IMR-90 (cell line): ENCODE results near the gene ATG9B. TPM values are rescaled to one million over a fixed set of nuclear protein-coding genes. Genes with fewer than 3 reads are reported as not detected.

ENCODE experiments used
- ATAC-seq: fragments of 200-7000 bp; cut with Tn5 transposase; 2 replicates; pipeline ENCODE4 v1.9.1; 2020; ENCODE audit warnings: low read depth, mild to moderate bottlenecking, moderate library complexity
- BruUV-seq: library from RNA; stranded (reverse); fragments of 400-500 nt; replicated peaks from 2 replicates; lab custom pipeline; 2021; lab: Mats Ljungman, UMichigan
- CTCF ChIA-PET: fragments of 300-600 bp; formaldehyde crosslinking; extraction: SDS; loops from one replicate; lab custom pipeline; 2021; ENCODE audit warnings: antibody characterized with exemption; lab: Yijun Ruan, JAX
- POLR2A ChIA-PET: fragments of 300-600 bp; sonication (Branson Sonifier 250); formaldehyde crosslinking; loops from one replicate; lab custom pipeline; 2022; ENCODE audit warnings: antibody characterized with exemption; ENCODE audit not compliant: unreplicated experiment; lab: Charles Lee
- DNase-seq: peaks from one replicate; pipeline ENCODE4 v3.0.0; 2013
- H2AFZ ChIP-seq: replicated peaks from 2 replicates; pipeline ENCODE3; 2013; ENCODE audit warnings: low read length, mild to moderate bottlenecking; ENCODE audit not compliant: poor library complexity
- H2AK5ac ChIP-seq: 2 replicates; pipeline ENCODE4 v1.6.1; 2013; ENCODE audit warnings: low read depth, low read length, inconsistent platforms
- H2AK9ac ChIP-seq: replicated peaks from 2 replicates; pipeline ENCODE3; 2013; ENCODE audit warnings: mild to moderate bottlenecking, low read depth, low read length, moderate library complexity; ENCODE audit not compliant: poor library complexity
- H2BK120ac ChIP-seq: 2 replicates; pipeline ENCODE4 v1.6.1; 2013; ENCODE audit warnings: low read depth, low read length, inconsistent platforms
- H2BK15ac ChIP-seq: 3 replicates; pipeline ENCODE4 v1.6.1; 2013; ENCODE audit warnings: low read depth, low read length, inconsistent platforms
- H2BK20ac ChIP-seq: 2 replicates; pipeline ENCODE4 v1.6.1; 2013; ENCODE audit warnings: low read depth, mild to moderate bottlenecking, inconsistent platforms, low read length, moderate library complexity
- H2BK5ac ChIP-seq: 2 replicates; pipeline ENCODE4 v1.6.1; 2013; ENCODE audit warnings: mild to moderate bottlenecking, low read depth, low read length, inconsistent platforms; ENCODE audit not compliant: poor library complexity, severe bottlenecking
- H3K14ac ChIP-seq: replicated peaks from 2 replicates; pipeline ENCODE4 v1.6.1; 2013; ENCODE audit warnings: low read depth, low read length, inconsistent platforms
- H3K18ac ChIP-seq: 2 replicates; pipeline ENCODE4 v1.6.1; 2013; ENCODE audit warnings: low read depth, low read length, control low read depth
- H3K23ac ChIP-seq: 2 replicates; pipeline ENCODE4 v1.6.1; 2013; ENCODE audit warnings: low read depth, low read length, inconsistent platforms
- H3K27ac ChIP-seq: 2 replicates; pipeline ENCODE4 v1.5.1; 2013; ENCODE audit warnings: mild to moderate bottlenecking, control low read depth, low read length; ENCODE audit not compliant: insufficient read depth
- H3K27me3 ChIP-seq: 2 replicates; pipeline ENCODE4 v1.6.1; 2013; ENCODE audit warnings: low read length; ENCODE audit not compliant: control insufficient read depth, insufficient read depth
- H3K36me3 ChIP-seq: 2 replicates; pipeline ENCODE4 v1.6.1; 2013; ENCODE audit warnings: low read length, mixed read lengths; ENCODE audit not compliant: control insufficient read depth, insufficient read depth
- H3K4ac ChIP-seq: 2 replicates; pipeline ENCODE4 v1.6.1; 2013; ENCODE audit warnings: low read depth, low read length, inconsistent platforms
- H3K4me1 ChIP-seq: 2 replicates; pipeline ENCODE4 v1.6.1; 2013; ENCODE audit warnings: low read length, mixed read lengths; ENCODE audit not compliant: control insufficient read depth, insufficient read depth
- H3K4me2 ChIP-seq: 2 replicates; pipeline ENCODE4 v1.6.1; 2013; ENCODE audit warnings: low read depth, mild to moderate bottlenecking, control low read depth, low read length, moderate library complexity
- H3K4me3 ChIP-seq: 2 replicates; pipeline ENCODE4 v1.5.1; 2013; ENCODE audit warnings: low read depth, mild to moderate bottlenecking, control low read depth, low read length, moderate library complexity; ENCODE audit not compliant: insufficient read depth
- H3K56ac ChIP-seq: 2 replicates; pipeline ENCODE4 v1.6.1; 2013; ENCODE audit warnings: low read length, inconsistent platforms; ENCODE audit not compliant: insufficient read depth; ENCODE audit errors: extremely low read depth
- H3K79me1 ChIP-seq, 2 experiments: 2 replicates each; pipeline ENCODE4 v1.6.1; 2013; ENCODE audit warnings: low read length in 2 of 2, inconsistent platforms in 1 of 2, low read depth in 1 of 2
- H3K9ac ChIP-seq: 2 replicates; pipeline ENCODE4 v1.6.1; 2013; ENCODE audit warnings: low read depth, low read length, control low read depth
- H3K9me1 ChIP-seq: 2 replicates; pipeline ENCODE4 v1.6.1; 2013; ENCODE audit warnings: low read length, inconsistent platforms; ENCODE audit not compliant: insufficient read depth
- H3K9me3 ChIP-seq: 2 replicates; pipeline ENCODE4 v1.6.1; 2013; ENCODE audit warnings: low read length; ENCODE audit not compliant: control insufficient read depth, insufficient read depth
- H4K20me1 ChIP-seq: 2 replicates; pipeline ENCODE4 v1.6.1; 2013; ENCODE audit warnings: low read length, inconsistent platforms; ENCODE audit not compliant: insufficient read depth
- H4K5ac ChIP-seq: 2 replicates; pipeline ENCODE4 v1.6.1; 2013; ENCODE audit warnings: mild to moderate bottlenecking, low read depth, low read length, control low read depth
- H4K8ac ChIP-seq, 2 experiments: 2 replicates each; pipeline ENCODE4 v1.6.1; 2013; ENCODE audit warnings: low read depth in 2 of 2, low read length in 2 of 2, control low read depth in 1 of 2, inconsistent platforms in 1 of 2
- H4K91ac ChIP-seq: 2 replicates; pipeline ENCODE4 v1.6.1; 2013; ENCODE audit warnings: low read depth, low read length, inconsistent platforms; ENCODE audit not compliant: insufficient read depth
- CHD1 ChIP-seq: IDR thresholded peaks from 2 replicates; pipeline ENCODE4 v1.6.1; 2012; ENCODE audit warnings: low read depth, low read length, improper control_type of control experiment
- ELK1 ChIP-seq: fragments of 150-350 bp; IDR thresholded peaks from 2 replicates; pipeline ENCODE4 v1.6.1; 2016; ENCODE audit warnings: low read depth, mild to moderate bottlenecking, low read length, moderate library complexity, borderline replicate concordance
- FOS ChIP-seq: fragments of 150-350 bp; IDR thresholded peaks from 2 replicates; pipeline ENCODE4 v1.6.1; 2016; ENCODE audit warnings: low read depth, low read length
- MAFK ChIP-seq: IDR thresholded peaks from 2 replicates; pipeline ENCODE4 v1.6.1; 2012; ENCODE audit warnings: low read depth, low read length, improper control_type of control experiment
- MAZ ChIP-seq: IDR thresholded peaks from 2 replicates; pipeline ENCODE4 v1.6.1; 2012; ENCODE audit warnings: low read depth, mild to moderate bottlenecking, low read length, improper control_type of control experiment, moderate library complexity, borderline replicate concordance
- POLR2A ChIP-seq: IDR thresholded peaks from 2 replicates; pipeline ENCODE4 v1.6.1; 2012; ENCODE audit warnings: mild to moderate bottlenecking, low read depth, low read length
- RAD21 ChIP-seq: IDR thresholded peaks from 2 replicates; pipeline ENCODE4 v1.6.1; 2012; ENCODE audit warnings: low read length, improper control_type of control experiment
- WGBS, 2 experiments: methylation state at CpG; one replicate each; pipeline versions ENCODE4 v1.1.5 to v1.1.7; 2013; ENCODE audit warnings: missing lambda C conversion rate in 2 of 2; ENCODE audit not compliant: insufficient read length in 1 of 2; ENCODE audit errors: extremely low coverage in 2 of 2; 5-methylcytosine and 5-hydroxymethylcytosine counted together
- dilution Hi-C: fragments of 300-500 bp; cut with HindIII; formaldehyde crosslinking; loops from one replicate; pipeline ENCODE4 v1.14.3; 2018; ENCODE audit warnings: low sequenced_read_pairs; ENCODE audit not compliant: unreplicated experiment
- in situ Hi-C: fragments of 300-500 bp; cut with MboI; formaldehyde crosslinking; loops from 3 replicates; pipeline ENCODE4 v1.14.3; 2019; ENCODE audit warnings: low sequenced_read_pairs, inconsistent platforms, mixed read lengths
- intact Hi-C: fragments of 100-400 bp; cut with micrococcal nuclease; formaldehyde crosslinking; loops from 2 replicates; pipeline ENCODE4 v1.10.0; 2022
- polyA plus RNA-seq, 3 experiments: library from polyadenylated mRNA; depleted of rRNA; stranded (reverse); fragments of >200 nt; gene quantifications; 2 replicates each; pipeline ENCODE4 v1.2.3, GENCODE V29; 2012; ENCODE audit warnings: low replicate concordance in 1 of 3
- total RNA-seq: library from RNA; depleted of rRNA; stranded (reverse); fragments of >200 nt; gene quantifications from 2 replicates; pipeline ENCODE4 v1.2.3, GENCODE V29; 2012

Gene ATG9B
- total and polyA plus RNA-seq, 2 of the 4 experiments (the other 2 are of a cell fraction) = 0.18 to 0.91 TPM

- no peaks in the 10 kb centered on the region for H3K27me3 ChIP-seq
- 40% methylated on average over 2 of the region's 12 CpGs; no CpG with 5 or more reads in 1 of the 2 experiments for WGBS, 2 experiments
- peak overlapping the region; percentile 16 to 61; a peak in 2 of 4 replicates for H4K8ac ChIP-seq
- peak overlapping the region; percentile 24; the same call in 1 of the 2 replicates for H3K27ac ChIP-seq
- peak overlapping the region; percentile 77 for H3K4ac ChIP-seq
- peaks cover 37% of the 10 kb centered on the region for H3K36me3 ChIP-seq
- ATAC-seq (peak; percentile 93), DNase-seq (peak; percentile 91)
- peaks cover 17% of the 10 kb centered on the region for H3K4me1 ChIP-seq
- ChIA-PET POLR2A (no interaction called here), CTCF (interaction anchor here (0.8 to 1.3 kb wide), 3 partner anchors 46 to 77 kb away, joined by 3 to 4 read pairs (median 3); no protein-coding TSS in a partner anchor)
- no peaks in the 10 kb centered on the region for H3K9me3 ChIP-seq
- H4K5ac ChIP-seq = no peak overlapping the region
- H3K23ac ChIP-seq = 0 out of 2 replicates have a peak overlapping the region, but pooled peaks have one; percentile 56
- TF ChIP-seq FOS (peak; percentile 77), MAFK (no peak), CHD1 (0 out of 2 replicates have a peak, but pooled peaks have one; percentile 43), POLR2A (peak; percentile 88), ELK1 (no peak), RAD21 (peak; percentile 13; the same call in 1 of the 2 replicates), MAZ (peak; percentile 77)
- H2AFZ ChIP-seq = peak overlapping the region; percentile 84
- H2BK5ac ChIP-seq = peak overlapping the region; percentile 69
- no peak overlapping the region for H3K56ac ChIP-seq
- in situ Hi-C loops (no loop called here), intact Hi-C loops (no loop called here), dilution Hi-C loops (no loop called here)
- H3K4me2 ChIP-seq = 0 out of 2 replicates have a peak overlapping the region, but pooled peaks have one; percentile 0
- H3K9me1 ChIP-seq = peaks cover 18% of the 10 kb centered on the region
- peak overlapping the region; percentile 92 for H2AK9ac ChIP-seq
- peak overlapping the region; percentile 77 for H2BK120ac ChIP-seq
- 0 out of 2 replicates have a peak overlapping the region, but pooled peaks have one; percentile 5 for H3K18ac ChIP-seq
- H3K4me3 ChIP-seq = no peak overlapping the region
- peak overlapping the region; percentile 64 for H3K14ac ChIP-seq
- peak overlapping the region; percentile 36 for H2AK5ac ChIP-seq
- H2BK15ac ChIP-seq = peak overlapping the region; percentile 21; the same call in 2 of the 3 replicates
- peak overlapping the region; percentile 10; the same call in 1 of the 2 replicates for H2BK20ac ChIP-seq
- peak overlapping the region; percentile 72 for H4K91ac ChIP-seq
- H3K79me1 ChIP-seq = peaks cover 0 to 12% of the 10 kb centered on the region in 2 experiments; a peak in 1 of 4 replicates
- H3K9ac ChIP-seq = peak overlapping the region; percentile 18; the same call in 1 of the 2 replicates
- BruUV-seq = no TSS peak
- peaks cover 8% of the 10 kb centered on the region for H4K20me1 ChIP-seq
These were observed 14.9 kb upstream of the ATG9B start for GRCh38 chr7:151038951-151039849.
